ENCODE data around the gene NADSYN1. TPM values are rescaled to one million over a fixed set of nuclear protein-coding genes. Genes with fewer than 3 reads are reported as not detected.
A peak's percentile ranks its signal among the peaks of the same experiment; 100 is the strongest.
"Not testable (repeated sequence)": the region's sequence is repeated elsewhere in the genome, so short reads cannot be mapped to it uniquely, and the experiment has no call there.

The NADSYN1 gene
- polyA plus RNA-seq, 6 donors from 2014 or later, result 22.2 to 41.6 (median 32.1) TPM

DNA sequence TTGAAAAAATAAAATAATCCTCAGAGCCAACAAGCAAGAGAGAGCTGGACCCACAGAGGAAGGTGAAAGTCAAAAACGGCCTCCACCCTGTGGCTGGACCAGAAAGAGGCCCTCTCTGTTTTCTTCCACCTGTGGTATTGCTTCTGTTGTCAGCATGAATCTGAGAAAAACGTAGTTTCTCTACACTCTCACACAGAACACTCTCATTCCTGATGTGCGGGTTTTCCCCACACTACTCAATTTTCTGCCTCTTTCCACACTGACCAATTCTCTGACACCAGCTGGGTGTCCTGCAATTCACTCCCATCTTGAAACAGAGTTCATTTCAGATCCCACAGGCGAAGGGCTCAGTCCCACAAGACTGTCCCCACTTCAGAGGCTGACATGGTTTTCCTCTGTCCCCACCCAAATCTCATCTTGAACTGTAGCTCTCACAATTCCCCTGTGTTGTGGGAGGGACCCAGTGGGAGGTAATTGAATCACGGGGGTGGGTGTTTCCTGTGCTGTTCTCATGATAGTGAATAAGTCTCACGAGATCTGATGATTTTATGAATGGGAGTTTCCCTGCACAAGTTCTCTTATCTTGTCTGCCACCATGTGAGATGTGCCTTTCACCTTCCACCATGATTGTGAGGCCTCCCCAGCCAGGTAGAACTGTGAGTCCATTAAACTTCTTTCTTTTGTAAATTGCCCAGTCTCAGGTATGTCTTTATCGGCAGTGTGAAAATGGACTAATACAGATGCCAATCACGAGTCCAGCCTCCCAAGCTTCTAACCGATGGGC, 87.7 kb downstream of the NADSYN1 start:
- ATAC-seq (ENCODE audit: low read depth in 2 of 2); DNase-seq; H3K4me3 Mint-ChIP-seq: not testable (repeated sequence)
- Mint-ChIP-seq H3K27ac (peak overlapping the region in 2 of 6 donors; percentile 7 to 73), H3K9me3 (peaks cover 0 to 13% (median 8%) of the 10 kb centered on the region in 7 donors), H3K4me1 (peaks cover 16 to 21% (median 19%) of the 10 kb centered on the region in 3 donors), H3K36me3 (peaks cover 4 to 12% of the 10 kb centered on the region in 2 donors), H3K27me3 (peaks cover 3 to 24% (median 11%) of the 10 kb centered on the region in 3 donors)

DNA sequence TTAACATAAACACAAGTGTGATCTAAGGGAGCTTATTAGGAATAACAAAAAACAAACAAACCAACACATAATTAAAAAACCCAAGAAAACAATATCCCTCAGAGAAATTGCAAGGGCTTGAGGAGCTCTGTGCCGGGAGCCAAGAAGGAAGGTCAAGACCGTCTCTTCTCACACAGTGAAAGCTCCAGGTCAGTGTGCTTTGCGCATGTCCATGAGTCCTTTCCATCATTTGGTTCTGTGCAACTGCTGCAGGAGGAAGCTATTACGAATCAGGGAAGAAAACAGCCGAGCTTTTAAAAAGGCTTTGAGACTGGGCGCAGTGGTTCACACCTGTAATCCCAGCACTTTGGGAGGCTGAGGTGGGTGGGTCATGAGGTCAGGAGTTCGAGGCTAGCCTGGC, 89.4 kb downstream of the NADSYN1 start:
- Mint-ChIP-seq H3K27me3 (peaks cover under 1 to 24% (median 3%) of the 10 kb centered on the region in 3 donors), H3K27ac (peak overlapping the region in 1 of 6 donors; percentile 50), H3K9me3 (peaks cover 3 to 18% (median 8%) of the 10 kb centered on the region in 7 donors), H3K4me3 (no peak overlapping the region), H3K4me1 (peaks cover 16 to 21% (median 19%) of the 10 kb centered on the region in 3 donors), H3K36me3 (peaks cover 9 to 23% of the 10 kb centered on the region in 2 donors)
- ATAC-seq (ENCODE audit: low read depth in 2 of 2) (no peak), DNase-seq (no peak)

DNA sequence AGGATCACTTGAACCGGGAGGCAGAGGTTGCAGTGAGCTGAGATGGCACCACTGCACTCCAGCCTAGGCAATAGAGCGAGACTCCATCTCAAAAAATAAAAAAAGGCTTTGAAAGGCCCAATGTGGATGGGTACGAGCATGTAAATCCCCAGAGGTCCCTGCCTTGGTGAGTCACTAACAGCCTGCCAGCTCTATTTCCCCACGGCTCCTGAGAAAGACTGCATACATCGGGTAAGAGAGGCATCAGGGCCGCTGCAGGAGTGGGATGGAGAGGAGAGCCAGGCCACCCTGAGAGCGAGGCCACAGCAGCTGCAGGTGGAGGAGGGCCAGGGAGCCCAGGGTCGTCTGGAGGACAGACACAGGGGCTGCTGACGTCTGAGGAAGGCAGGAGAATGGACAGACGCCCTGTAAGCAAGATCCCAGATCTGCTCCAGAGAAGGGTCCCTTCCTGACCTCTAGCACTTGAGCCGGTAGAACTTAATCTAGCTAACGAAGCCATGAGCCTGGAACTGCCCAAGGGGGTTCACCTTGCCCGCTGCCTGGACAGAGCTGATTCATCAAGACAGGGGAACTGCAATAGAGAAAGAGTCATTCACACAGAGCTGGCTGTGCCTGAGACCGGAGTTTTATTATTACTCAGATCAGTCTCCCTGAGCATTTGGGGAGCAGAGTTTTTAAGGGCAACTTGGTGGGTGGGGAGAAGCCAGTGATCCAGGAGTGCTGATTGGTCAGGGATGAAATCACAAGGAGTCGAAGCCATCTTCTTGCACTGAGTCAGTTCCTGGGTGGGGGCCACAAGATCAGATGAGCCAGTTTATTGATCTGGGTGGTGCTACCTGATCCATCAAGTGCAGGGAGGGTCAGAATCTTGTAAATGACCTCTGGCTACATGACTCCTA, 90.1 kb downstream of the NADSYN1 start:
- Mint-ChIP-seq H3K4me1 (peaks cover 16 to 21% (median 19%) of the 10 kb centered on the region in 3 donors), H3K9me3 (peaks cover 3 to 18% (median 8%) of the 10 kb centered on the region in 7 donors), H3K36me3 (peaks cover 9 to 23% of the 10 kb centered on the region in 2 donors), H3K4me3 (peak overlapping the region in 5 of 8 donors; percentile 18 to 70 (median 29)), H3K27ac (peak overlapping the region in 2 of 6 donors; percentile 44 to 69), H3K27me3 (peaks cover 3 to 31% (median 6%) of the 10 kb centered on the region in 3 donors)
- DNase-seq (no peak), ATAC-seq (ENCODE audit: low read depth in 2 of 2) (no peak)

DNA sequence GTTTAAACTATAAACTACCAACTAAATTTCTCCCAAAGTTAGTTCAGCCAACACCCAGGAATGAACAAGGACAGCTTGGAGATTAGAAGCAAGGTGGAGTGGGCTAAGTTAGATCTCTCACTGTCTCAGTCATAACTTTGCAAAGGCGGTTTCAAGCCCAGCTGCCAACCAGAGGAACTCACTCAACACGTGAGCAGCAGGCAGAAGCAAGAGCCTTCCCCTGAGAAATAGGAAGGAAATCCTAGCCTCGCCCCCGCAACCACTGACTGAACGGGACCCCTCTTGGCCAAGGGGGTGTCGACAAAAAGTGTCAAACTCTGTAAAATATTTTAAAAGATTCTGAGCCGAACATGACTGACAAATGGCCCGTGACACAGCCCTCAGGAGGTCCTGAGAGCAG, 90.9 kb downstream of the NADSYN1 start:
- peak overlapping the region in 5 of 8 donors; percentile 10 to 70 (median 18) for H3K4me3 Mint-ChIP-seq
- H3K27ac Mint-ChIP-seq, result peak overlapping the region in 2 of 6 donors; percentile 15 to 21
- ATAC-seq (ENCODE audit: low read depth in 2 of 2), result peak; percentile 40 to 54
- H3K27me3 Mint-ChIP-seq, result peaks cover 3 to 34% (median 11%) of the 10 kb centered on the region in 3 donors
- peaks cover 3 to 18% (median 8%) of the 10 kb centered on the region in 7 donors for H3K9me3 Mint-ChIP-seq
- H3K36me3 Mint-ChIP-seq, result peaks cover 9 to 23% of the 10 kb centered on the region in 2 donors
- DNase-seq, result peak; percentile 9
- H3K4me1 Mint-ChIP-seq, result peaks cover 16 to 21% (median 19%) of the 10 kb centered on the region in 3 donors

- DNase-seq (no peak), ATAC-seq (ENCODE audit: low read depth in 2 of 2) (no peak)
- Mint-ChIP-seq H3K4me1 (peaks cover 19 to 26% (median 24%) of the 10 kb centered on the region in 3 donors), H3K27me3 (peaks cover 9 to 34% (median 18%) of the 10 kb centered on the region in 3 donors), H3K9me3 (peaks cover 3 to 18% (median 8%) of the 10 kb centered on the region in 7 donors), H3K36me3 (peaks cover 9 to 23% of the 10 kb centered on the region in 2 donors), H3K27ac (no peak overlapping the region), H3K4me3 (peak overlapping the region in 2 of 8 donors; percentile 18 to 19)
These were observed 91.7 kb downstream of the NADSYN1 start for GRCh38 chr11:71544525-71545214.

- H3K9me3 Mint-ChIP-seq, result peaks cover 3 to 17% (median 8%) of the 10 kb centered on the region in 7 donors
These were observed 92.5 kb downstream of the NADSYN1 start for GRCh38 chr11:71545405-71545966.

DNA sequence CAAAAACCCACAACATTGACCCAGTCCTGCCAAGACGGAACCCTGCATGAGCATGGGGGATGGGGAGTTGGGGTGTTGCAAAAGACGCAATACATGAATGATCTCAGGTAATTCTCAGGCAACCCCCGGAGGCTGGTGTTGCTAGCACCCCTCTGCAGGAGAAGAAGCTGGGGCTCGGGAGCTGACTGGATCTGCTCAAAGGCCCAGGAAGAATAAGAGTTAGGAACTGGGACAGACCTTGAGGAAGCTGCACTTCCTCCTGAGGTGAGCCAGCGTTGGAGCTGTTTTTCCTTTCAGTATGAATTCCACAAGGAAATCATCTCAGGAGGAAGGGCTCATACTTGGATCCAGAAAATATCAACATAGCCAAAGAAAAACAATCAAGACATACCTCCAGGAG, 95.1 kb downstream of the NADSYN1 start, which contains the start of gene KRTAP5-9:
Gene KRTAP5-9, plus strand, starts transcription at position 301 of the 400 bp plus-strand sequence. CDS start 238 bp downstream, outside the sequence.
- peaks cover 6 to 24% (median 18%) of the 10 kb centered on the region in 3 donors for H3K27me3 Mint-ChIP-seq
- peak within 1 kb of the TSS in 1 of 6 donors; percentile 43 for H3K27ac Mint-ChIP-seq
- peaks cover 19 to 32% (median 31%) of the 10 kb centered on the region in 3 donors for H3K4me1 Mint-ChIP-seq
- ATAC-seq (ENCODE audit: low read depth in 2 of 2) (no peak), DNase-seq (no peak)
- peak within 1 kb of the TSS in 1 of 8 donors; percentile 3 for H3K4me3 Mint-ChIP-seq
- H3K9me3 Mint-ChIP-seq, result peaks cover 0 to 7% (median 3%) of the 10 kb centered on the region in 7 donors
- H3K36me3 Mint-ChIP-seq, result peaks cover 5 to 11% of the 10 kb centered on the region in 2 donors

More at GRCh38 chr11:71545405-71545966, 92.5 kb downstream of the NADSYN1 start:
- H3K27ac Mint-ChIP-seq, result no peak overlapping the region
- no peak overlapping the region for H3K4me3 Mint-ChIP-seq
- peaks cover 10 to 34% (median 18%) of the 10 kb centered on the region in 3 donors for H3K27me3 Mint-ChIP-seq
- peaks cover 23 to 34% (median 32%) of the 10 kb centered on the region in 3 donors for H3K4me1 Mint-ChIP-seq
- DNase-seq (no peak), ATAC-seq (ENCODE audit: low read depth in 2 of 2) (no peak)
- H3K36me3 Mint-ChIP-seq, result peaks cover 9 to 21% of the 10 kb centered on the region in 2 donors

DNA sequence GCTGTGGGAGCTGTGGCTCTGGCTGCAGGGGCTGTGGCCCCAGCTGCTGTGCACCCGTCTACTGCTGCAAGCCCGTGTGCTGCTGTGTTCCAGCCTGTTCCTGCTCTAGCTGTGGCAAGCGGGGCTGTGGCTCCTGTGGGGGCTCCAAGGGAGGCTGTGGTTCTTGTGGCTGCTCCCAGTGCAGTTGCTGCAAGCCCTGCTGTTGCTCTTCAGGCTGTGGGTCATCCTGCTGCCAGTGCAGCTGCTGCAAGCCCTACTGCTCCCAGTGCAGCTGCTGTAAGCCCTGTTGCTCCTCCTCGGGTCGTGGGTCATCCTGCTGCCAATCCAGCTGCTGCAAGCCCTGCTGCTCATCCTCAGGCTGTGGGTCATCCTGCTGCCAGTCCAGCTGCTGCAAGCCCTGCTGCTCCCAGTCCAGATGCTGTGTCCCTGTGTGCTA, 95.7 kb downstream of the NADSYN1 start:
- Mint-ChIP-seq H3K27me3 (peaks cover 6 to 24% (median 18%) of the 10 kb centered on the region in 3 donors), H3K36me3 (peaks cover 5 to 11% of the 10 kb centered on the region in 2 donors), H3K4me3 (peak overlapping the region in 1 of 8 donors; percentile 3), H3K4me1 (peaks cover 13 to 25% (median 25%) of the 10 kb centered on the region in 3 donors), H3K9me3 (peaks cover 0 to 7% (median 4%) of the 10 kb centered on the region in 7 donors), H3K27ac (peak overlapping the region in 1 of 6 donors; percentile 43)
- no peak for ATAC-seq (ENCODE audit: low read depth in 2 of 2)
- DNase-seq, result no peak

Other genes starting within 250 kb of the NADSYN1 start
- gene SHANK2, start 200.6 kb upstream of the NADSYN1 start, polyA plus RNA-seq (ENCODE audit: low read depth in 6 of 6), result not detected
- 10 to 100 TPM; 10.2 to 19.0 (median 15.3) TPM for gene DHCR7, start 4.8 kb upstream of the NADSYN1 start, polyA plus RNA-seq (ENCODE audit: low read depth in 6 of 6)
- gene KRTAP5-7, start 74.1 kb downstream of the NADSYN1 start, polyA plus RNA-seq (ENCODE audit: low read depth in 6 of 6), result not detected
- gene KRTAP5-8, start 84.8 kb downstream of the NADSYN1 start, polyA plus RNA-seq (ENCODE audit: low read depth in 6 of 6), result not detected
- under 1 TPM in 1 of 6 donors, not detected in 5; 0.27 TPM for gene KRTAP5-9, start 95.2 kb downstream of the NADSYN1 start, polyA plus RNA-seq (ENCODE audit: low read depth in 6 of 6)
- gene KRTAP5-10, start 112.4 kb downstream of the NADSYN1 start, polyA plus RNA-seq (ENCODE audit: low read depth in 6 of 6), result not detected
- gene KRTAP5-11, start 129.7 kb downstream of the NADSYN1 start, polyA plus RNA-seq (ENCODE audit: low read depth in 6 of 6), result not detected

All from naive B cell (primary cell).